OCI-LY1 (cell line): ENCODE data around the gene FH.

ENCODE experiments used
- EZH2 ChIP-seq: fragments of 200-600 bp; sonication (generic), shearing (Covaris generic); IDR thresholded peaks from 2 replicates; pipeline ENCODE4 v1.8.0; 2017; ENCODE audit warnings: borderline replicate concordance, mixed run types, mild to moderate bottlenecking, antibody characterized with exemption, low read length, moderate library complexity, mixed read lengths
- TF ChIP-seq, protein P1 (sequence below): fragments of 200-600 bp; sonication (generic), shearing (Covaris generic); IDR thresholded peaks from 2 replicates; pipeline ENCODE4 v1.5.1; 2017; ENCODE audit warnings: mild to moderate bottlenecking, antibody characterized with exemption, low read length, moderate library complexity, mixed read lengths

DNA sequence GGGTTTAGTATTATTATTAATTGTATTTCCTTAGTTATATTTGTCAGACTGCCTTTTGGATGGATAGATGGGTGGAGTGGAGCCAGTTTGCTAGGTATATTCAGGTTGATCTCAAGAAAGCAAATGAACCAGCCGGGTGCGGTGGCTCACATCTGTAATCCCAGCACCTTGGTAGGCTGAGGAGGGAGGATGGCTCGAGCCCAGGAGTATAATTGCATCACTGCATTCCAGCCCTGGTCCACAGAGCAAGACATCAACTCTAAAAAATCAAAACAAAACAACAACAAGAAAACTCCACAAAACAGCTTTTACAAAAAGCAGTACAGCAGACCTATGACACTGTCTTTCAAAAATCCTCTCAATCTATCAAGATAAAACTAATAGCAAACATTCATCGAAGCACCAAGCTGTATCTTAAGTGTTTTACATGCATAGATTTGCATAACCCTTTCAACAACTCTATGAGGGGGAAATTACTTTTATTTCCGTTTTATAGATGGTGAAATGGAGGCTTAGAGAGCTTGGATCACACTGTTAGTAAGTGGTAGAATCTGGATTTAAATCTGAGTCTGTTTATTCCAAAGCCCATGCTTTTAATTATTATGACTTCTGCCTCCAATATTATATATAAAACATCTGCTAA lies 38.1 kb upstream of the FH start:
- TF ChIP-seq, protein P1, sequence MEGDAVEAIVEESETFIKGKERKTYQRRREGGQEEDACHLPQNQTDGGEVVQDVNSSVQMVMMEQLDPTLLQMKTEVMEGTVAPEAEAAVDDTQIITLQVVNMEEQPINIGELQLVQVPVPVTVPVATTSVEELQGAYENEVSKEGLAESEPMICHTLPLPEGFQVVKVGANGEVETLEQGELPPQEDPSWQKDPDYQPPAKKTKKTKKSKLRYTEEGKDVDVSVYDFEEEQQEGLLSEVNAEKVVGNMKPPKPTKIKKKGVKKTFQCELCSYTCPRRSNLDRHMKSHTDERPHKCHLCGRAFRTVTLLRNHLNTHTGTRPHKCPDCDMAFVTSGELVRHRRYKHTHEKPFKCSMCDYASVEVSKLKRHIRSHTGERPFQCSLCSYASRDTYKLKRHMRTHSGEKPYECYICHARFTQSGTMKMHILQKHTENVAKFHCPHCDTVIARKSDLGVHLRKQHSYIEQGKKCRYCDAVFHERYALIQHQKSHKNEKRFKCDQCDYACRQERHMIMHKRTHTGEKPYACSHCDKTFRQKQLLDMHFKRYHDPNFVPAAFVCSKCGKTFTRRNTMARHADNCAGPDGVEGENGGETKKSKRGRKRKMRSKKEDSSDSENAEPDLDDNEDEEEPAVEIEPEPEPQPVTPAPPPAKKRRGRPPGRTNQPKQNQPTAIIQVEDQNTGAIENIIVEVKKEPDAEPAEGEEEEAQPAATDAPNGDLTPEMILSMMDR: no peak
- TF ChIP-seq EZH2: no peak
